Measurements from ENCODE around the gene COMMD1. TPM values are rescaled to one million over a fixed set of nuclear protein-coding genes. Genes with fewer than 3 reads are reported as not detected.
"Not testable (repeated sequence)": the region's sequence is repeated elsewhere in the genome, so short reads cannot be mapped to it uniquely, and the experiment has no call there.

The COMMD1 gene
- polyA plus RNA-seq, 4 donors, result 61.3 to 85.3 (median 71.8) TPM

- DNase-seq (ENCODE audit: low read depth in 4 of 4, low spot score in 3 of 4), result no peak
Measured at GRCh38 chr2:62158444-62159121, 253.1 kb downstream of the COMMD1 start.

GRCh38 chr2:62160691-62161090, 255.2 kb downstream of the COMMD1 start:
- not testable (repeated sequence) for DNase-seq (ENCODE audit: low read depth in 4 of 4, low spot score in 3 of 4)

- no peak for DNase-seq (ENCODE audit: low read depth in 4 of 4, low spot score in 3 of 4)
Measured at GRCh38 chr2:62163106-62163831, 257.8 kb downstream of the COMMD1 start.

GRCh38 chr2:62163834-62164233, 258.4 kb downstream of the COMMD1 start:
- no peak for DNase-seq (ENCODE audit: low read depth in 4 of 4, low spot score in 3 of 4)

- DNase-seq (ENCODE audit: low read depth in 4 of 4, low spot score in 3 of 4), result no peak
Measured at GRCh38 chr2:62175728-62176127, 270.3 kb downstream of the COMMD1 start.

- DNase-seq (ENCODE audit: low read depth in 4 of 4, low spot score in 3 of 4), result no peak
Measured at GRCh38 chr2:62176801-62177200, 271.3 kb downstream of the COMMD1 start.

GRCh38 chr2:62177392-62178049, 272.0 kb downstream of the COMMD1 start:
- no peak for DNase-seq (ENCODE audit: low read depth in 4 of 4, low spot score in 3 of 4)

- no peak for DNase-seq (ENCODE audit: low read depth in 4 of 4, low spot score in 3 of 4)
Measured at GRCh38 chr2:62178741-62179271, 273.3 kb downstream of the COMMD1 start.

GRCh38 chr2:62180975-62181374, 275.5 kb downstream of the COMMD1 start:
- no peak for DNase-seq (ENCODE audit: low read depth in 4 of 4, low spot score in 3 of 4)

- DNase-seq (ENCODE audit: low read depth in 4 of 4, low spot score in 3 of 4), result no peak
Measured at GRCh38 chr2:62181843-62182242, 276.4 kb downstream of the COMMD1 start.

GRCh38 chr2:62184512-62185230, 279.2 kb downstream of the COMMD1 start:
- no peak for DNase-seq (ENCODE audit: low read depth in 4 of 4, low spot score in 3 of 4)

Other genes starting within 250 kb of the COMMD1 start
- 10 to 100 TPM; 14.0 to 34.0 (median 18.9) TPM for gene FAM161A, start 51.6 kb upstream of the COMMD1 start, polyA plus RNA-seq (ENCODE audit: insufficient read length in 4 of 4)
- 100 to 1,000 TPM; 134 to 202 (median 174) TPM for gene CCT4, start 17.0 kb upstream of the COMMD1 start, polyA plus RNA-seq (ENCODE audit: insufficient read length in 4 of 4)